Activated T-cell treated with anti-CD3 and anti-CD28 coated beads, Interleukin-2, amount 50 U/mL, for 1 hour (primary cell): Measurements from ENCODE around the gene RSRP1.
A peak's percentile ranks its signal among the peaks of the same experiment; 100 is the strongest.

Experiments
- DNase-seq: peaks from one replicate; pipeline ENCODE4 v3.0.0-alpha.2; 2020

The RSRP1 gene

DNA sequence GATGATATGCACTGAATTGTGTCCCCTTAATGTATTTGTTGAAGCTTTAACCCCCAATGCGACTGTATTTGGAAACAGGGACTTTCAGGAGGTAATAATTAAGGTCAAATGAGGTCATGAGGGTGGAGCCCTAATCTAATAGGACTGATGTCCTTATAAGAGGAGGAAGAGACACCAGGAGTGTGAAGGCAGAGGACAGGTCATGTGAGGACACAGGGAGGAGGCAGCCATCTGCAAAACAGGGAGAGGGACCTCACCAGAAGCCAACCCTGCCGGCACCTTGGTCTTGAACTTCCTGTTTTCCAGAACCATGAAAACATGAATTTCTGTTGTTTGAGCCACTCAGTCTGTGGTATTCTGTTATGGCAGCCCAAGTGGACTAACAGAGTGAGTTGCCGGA, 30.2 kb downstream of the RSRP1 start:
- DNase-seq: no peak

DNA sequence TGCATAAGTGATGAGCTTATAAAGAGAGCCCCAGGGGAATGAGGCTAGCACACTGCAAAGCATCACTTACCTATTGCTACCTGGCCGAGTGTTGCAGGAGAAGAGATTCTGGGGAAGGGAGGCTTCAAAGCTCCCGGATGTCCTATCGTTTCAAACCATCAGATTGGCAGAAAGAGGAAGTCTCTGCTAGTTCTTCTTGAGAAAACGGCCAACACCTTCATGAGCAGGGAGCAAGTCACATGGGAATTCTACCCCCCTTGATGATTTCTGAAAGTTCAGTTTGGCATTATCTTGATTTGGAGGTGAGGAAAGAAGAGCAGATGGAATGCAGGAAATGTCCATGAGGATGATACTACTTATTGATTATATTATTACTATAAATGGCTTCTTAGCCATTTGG, 31.1 kb downstream of the RSRP1 start:
- DNase-seq: no peak

DNA sequence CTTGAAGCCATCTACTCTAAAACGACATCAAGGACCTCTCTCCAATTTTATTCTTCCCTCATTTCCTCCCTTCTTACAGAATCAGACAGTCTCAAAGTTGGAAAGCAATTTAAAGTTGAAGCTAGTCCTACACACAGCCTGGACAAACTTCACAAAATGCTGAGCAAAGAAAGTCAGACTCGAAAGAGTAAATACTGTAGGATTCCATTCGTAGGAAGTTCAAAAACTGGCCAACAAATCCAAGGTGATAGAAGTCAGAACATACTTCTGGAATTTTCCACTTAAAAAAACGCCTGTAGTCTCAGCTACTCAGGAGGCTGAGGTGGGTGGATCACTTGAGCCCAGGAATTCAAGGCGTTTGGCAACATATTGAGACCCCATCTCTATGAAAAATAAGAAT, 34.5 kb downstream of the RSRP1 start:
- no peak for DNase-seq

DNA sequence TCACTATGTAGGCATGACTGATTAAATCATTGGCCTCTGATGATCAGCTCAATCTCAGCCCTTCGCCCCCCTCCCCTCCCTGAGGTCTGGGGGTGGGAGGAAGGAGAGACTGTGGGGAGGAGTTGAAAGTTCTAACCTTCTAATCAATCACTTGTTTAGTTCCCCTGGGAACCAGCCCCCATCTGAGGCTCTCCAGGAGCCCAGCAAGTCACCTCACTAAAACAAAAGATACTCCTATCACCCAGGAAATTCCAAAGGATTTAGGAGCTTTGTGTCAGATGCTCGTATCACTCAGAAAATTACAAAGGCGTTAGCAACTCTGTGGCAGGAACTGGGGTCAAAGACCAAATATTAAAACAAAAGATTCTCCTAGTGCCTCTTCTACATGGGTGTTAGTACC, 36.5 kb downstream of the RSRP1 start:
- no peak for DNase-seq

DNA sequence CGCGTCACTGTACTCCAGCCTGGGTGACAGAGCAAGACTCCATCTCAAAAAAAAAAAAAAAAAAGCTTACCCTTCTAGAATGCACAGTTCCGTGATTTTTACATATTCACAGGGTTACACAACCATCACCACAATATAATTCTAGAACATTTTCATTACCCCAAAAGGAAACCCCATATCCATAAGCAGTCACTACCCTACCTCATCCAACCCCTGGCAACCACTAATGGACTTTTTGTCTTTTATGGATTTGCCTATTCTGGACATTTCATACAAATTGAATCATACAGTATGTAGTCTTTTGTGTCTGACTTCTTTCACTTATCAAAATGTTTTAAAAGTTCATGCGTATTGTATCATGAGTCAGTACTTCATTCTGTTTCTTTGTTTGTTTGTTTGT, 37.7 kb downstream of the RSRP1 start:
- no peak for DNase-seq

DNA sequence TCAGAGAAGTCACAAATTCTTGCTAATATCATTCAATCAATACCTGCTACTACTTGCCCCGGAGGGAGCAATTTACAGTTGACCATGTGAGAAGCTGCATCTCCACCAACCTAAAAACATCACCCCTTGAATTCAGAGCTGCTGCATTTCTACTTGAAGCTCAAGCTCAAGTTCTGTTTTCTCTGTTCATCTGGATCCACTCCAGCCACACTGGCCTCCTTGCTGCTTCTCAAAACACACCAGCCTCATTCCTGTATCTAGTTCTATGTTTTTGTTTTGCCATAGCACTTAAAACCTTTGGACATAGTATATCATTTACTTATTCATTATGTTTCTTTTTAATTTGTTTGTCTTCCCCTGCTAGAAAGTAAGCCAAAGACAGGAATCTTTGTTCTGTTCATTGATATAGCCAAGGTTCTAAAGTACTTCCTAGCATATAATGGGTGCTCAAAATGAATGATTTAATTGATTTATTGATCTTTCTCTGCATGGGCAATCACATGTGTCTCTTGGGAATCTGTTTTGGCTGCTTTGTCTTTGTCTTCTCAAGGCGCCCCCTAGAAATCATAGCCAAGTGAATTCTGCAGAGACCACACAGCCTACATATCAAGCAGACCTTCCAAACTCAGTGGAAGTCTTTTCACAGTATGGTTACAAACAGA, 38.6 kb downstream of the RSRP1 start:
- DNase-seq: no peak

DNA sequence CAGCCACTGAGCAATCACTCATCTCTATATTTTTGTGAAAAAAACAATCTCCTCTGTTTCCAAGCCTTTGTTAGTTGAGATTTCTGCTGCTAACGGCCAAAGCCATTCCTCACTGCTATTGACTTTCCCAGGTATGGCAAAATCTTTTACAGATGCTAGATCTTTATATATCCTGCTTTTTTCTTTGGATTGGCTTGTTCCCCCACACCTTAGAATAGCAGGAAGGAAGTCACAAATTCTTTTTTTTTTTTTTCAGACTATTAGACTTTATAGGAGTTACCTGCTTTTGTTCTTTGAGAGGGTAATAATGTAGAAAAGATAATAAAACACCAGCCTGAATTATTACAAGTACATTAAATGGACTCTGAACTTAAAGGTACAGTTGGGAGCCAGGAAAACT, 39.2 kb downstream of the RSRP1 start:
- DNase-seq: no peak

DNA sequence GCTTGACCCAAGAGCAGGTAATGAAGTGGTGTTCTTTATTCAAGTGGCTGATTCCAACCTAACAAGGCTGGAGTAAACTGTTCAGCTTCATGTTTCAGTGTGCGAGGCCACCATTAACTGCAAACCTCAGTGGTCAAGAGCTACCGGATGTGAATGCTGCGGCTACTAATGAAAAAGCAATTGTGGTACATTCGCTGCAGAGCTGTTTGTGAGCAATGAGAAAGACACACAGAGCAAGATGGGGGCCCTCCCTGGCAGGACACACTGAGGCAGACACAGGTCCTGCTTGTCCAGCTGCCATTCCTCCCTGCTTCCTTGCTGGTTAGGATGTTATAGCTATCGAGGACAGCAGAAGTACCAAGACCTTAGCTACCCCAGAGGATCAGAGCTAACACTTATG, 41.1 kb downstream of the RSRP1 start:
- no peak for DNase-seq

DNA sequence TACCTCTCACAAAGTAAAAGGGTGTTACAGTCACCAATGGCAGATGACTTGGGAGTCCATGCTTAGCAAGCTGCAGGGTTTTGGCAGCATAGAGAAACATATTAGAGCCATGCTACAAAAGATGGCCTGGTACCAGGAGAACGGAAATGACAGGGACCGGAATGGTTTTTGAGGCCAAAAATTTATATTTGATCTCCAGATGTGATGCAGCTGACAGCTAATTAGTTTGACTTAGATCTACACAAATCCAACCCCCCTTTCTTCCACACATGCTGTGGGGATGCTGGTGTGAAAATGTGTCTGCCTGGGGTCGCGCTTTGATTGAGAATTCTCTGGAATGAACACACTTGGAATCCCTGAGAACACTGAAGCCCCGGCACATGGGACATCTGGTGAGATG, 41.5 kb downstream of the RSRP1 start:
- no peak for DNase-seq

DNA sequence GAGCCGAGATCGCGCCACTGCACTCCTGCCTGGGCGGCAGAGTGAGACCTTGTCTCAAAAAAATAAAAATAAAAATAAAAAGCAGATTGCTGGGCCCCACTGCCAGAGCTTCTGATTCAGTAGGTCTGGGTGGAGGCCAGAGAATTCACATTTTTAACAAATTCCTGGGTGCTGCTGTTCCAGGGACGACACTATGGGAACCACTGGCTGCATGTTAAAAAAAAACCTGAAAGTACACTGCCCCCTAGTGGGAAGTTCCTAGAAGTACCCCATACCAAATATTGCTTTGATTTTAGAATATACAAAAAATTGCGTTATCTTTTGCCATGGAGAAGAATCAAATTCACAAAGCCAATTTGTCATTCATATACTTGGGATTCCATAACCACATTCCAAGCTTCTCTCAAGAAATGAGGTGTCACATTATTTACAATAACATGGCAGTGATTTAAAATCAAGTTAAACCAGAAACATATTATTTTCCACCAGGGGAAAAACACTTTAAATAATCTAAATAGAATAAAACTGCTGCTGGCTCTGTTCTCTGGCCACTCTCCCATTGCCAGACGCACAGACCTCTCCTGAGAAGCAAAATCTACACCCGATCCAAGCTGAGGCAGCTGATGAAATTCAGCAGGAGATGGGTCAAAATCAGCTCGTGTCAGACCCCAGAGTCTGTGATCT, 42.3 kb downstream of the RSRP1 start:
- peak; percentile 22 for DNase-seq

DNA sequence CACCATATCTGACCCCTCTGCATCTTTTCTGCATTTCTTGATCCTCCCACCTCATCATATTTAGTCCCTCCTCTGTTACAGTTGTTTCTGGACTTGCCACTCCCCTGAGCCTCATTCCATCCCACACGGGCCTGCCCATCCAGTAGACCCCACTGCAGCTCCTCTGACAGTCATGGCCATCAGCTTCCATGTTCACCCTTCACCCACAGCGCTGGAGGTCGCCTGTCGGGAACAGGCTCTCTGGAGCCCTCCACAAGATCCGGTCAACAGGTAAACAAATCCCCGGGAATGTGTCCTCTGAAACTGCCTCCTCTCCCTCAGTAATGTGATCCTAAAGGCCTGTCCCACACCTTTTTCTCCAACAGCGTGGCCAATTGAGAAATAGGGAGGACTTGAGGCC, 46.2 kb downstream of the RSRP1 start:
- no peak for DNase-seq

DNA sequence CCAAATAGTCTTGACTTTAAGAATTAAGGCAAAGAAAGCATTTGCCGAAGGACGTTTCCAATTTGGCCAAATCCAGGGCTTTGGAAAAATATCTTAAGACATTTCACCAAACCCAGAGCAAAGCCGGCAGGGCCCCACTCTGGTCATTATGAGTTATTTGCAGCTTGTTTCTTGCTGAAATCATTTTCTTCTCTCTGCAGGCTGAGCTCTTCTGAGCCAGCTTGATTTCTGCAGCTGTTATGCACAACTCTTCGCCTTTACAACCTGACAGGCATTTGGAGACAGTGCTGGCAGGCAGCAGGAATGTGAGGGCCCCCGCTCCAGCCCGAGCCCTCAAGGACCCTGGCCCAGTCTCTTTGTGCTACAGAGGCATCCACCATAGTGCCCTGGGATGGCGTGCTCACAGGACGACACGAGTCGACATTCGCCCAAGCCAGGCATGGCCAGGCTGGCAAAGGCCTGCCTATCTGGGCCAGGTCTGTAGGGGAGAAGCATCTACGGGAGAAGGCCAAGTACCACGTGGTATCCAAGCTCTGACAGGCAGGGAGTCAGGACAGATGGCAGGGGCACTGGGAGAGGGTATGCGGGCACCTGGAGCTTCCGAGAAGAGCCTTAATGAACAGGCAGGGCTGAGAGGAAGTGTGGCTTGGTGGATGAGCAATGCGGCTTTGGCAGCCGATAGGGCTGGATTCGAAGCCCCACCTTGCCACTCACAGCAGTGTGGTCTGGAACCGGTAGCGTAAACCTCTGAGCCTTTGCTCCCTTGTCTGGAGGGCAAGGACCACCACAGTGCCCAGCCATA, 47.2 kb downstream of the RSRP1 start:
- no peak for DNase-seq

DNA sequence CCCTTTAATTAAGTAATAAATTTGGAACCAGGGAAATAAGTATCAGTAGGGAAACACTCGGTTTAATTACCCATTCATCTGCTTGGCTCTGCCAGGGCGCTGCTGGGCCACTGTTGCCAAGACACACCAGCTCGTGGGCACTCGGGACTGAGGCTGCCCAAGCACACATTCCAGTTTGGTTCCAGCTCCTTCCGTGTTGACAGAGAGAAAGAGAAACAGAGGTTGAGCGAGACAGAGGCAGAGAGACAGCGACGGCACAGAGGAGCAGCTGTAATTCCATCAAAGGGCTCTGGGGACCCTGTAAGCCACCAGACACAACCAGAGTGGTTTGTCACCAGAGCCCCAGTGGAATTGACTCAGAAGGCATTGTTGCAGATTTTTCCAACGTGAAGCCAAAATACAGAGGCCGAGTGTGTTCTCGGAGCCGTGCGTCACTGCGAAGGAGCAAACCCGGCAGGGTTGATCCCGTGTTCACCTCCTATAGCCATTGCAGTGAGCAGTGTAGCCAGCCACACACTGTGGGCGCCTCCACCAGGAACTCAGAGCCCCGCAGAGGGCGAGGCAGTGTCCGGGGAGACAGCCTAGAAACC, 48.5 kb downstream of the RSRP1 start:
- peak; percentile 23 for DNase-seq

DNA sequence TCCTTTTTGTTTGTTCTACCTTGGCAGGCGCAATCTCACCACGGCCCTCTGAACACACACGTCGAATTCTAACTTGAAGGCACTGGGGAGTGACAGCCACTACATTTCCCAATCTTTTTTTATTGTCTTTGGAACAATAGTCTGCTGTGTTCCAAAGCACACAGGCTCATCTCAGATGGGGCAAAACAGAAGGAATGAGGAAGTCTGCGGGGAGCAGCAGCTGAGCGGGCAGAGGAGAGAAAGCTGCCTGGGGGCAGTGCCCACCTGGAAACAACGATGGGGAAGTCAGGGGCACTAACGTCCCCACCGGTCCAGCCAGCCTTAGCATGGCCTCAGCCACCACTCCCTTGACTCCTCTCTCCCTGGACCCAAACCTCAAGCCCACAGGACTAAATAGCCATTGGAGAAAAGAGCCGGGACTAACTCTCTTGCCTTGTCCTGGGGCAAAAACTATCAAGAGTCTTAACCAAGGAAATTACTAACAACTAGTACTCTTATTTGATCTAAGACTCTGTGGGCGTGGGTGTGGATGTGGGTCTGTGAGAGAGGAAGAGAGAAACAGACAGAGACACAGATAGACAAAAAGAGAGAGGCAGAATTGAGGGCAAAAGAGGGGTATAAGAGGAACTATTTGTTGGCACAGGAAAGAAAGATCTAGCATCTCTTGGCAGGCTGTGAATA, 49.1 kb downstream of the RSRP1 start:
- no peak for DNase-seq

DNA sequence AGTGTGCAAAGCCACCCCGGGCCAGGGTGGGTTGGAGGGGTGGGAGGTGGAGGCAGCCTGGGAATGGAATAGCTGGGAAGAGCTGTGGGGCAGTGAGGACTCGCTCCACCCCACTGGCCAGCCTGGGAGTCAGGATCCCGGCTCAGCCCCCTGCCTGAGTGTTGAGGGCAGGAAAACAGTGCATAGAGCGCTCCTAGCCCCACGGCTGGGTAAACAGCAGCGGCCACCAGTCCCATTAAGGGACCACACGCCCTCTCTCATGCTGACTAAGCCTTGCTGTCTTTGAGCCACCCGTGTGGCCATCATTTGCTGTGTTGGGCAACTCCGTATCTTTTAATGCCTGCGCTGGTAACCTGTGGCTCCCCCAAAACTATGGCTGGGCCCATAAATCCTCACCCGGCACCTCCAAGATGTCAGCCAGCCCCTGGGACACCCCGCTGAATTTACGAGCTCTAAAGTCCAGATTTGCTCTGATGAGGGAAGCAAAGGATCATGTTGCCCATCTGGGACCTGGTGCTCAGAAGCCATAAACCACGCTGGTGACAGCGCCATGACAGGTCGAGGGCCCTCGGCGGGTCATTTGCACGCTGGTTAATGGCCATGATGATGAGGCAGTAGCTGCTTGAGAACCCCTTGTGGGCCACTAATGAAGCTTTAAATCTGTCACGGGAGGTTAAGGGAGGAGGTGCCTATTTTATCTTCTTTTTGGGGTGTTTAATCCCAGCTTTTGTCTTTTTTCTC, 49.8 kb downstream of the RSRP1 start:
- no peak for DNase-seq

DNA sequence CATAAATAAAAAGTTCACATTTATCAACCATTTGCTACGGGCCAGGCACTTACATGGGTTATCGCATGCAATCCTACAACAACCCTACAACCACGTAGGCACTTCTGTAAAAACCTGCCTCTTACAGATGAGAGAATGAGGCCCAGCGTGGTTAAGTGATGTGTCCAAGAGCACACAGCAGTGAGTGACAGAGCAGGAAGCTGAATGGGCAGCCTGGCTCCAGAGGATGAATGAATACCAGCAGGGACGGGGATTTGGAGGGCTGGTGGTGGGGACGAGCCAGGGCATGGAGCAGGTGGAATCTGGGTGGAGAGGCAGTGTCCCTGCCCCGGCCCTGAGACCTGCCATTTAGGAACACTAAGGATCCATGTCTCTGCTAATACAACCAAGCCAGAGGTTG, 50.4 kb downstream of the RSRP1 start:
- no peak for DNase-seq

DNA sequence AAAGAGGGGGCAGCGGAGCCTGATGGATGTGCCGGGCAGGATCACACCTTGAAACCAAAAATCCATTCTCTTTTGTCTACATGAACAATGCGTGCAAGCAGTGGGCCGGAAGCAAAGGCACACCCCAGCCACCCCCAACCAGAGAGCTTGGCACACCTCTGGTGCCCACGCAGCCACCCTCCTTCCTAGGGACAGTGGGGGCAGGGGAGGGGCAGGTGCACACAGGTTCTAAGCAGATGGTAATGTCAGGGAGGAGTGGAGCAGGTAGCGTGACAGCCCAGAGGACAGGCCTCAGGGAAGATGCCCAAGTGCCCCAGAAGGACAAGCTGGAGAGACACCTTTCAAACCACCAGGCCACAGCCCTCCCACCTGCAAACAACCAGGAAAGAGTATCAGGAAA, 51.4 kb downstream of the RSRP1 start:
- DNase-seq: no peak

DNA sequence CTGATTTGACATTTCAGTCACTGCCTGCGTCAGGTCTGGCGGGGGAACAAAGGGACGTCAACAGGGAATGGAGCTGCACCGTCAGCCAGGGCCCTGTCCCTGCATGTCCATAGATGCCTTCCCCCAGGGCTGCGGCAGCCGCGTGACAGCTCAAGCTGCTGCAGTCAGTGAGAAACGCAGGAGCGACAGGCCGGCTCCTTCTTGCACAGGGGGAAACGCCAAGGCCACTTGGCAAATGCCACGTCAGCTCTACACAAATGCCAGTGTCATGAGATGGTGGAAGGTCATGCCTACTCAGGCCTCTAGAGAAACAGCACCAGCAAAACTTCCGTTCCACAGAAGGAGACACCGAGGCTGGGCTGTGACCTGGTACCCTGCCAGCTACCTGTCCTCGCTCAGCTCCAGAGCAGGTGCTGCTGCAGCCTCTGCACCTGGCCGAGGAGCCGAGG, 52.7 kb downstream of the RSRP1 start:
- no peak for DNase-seq

DNA sequence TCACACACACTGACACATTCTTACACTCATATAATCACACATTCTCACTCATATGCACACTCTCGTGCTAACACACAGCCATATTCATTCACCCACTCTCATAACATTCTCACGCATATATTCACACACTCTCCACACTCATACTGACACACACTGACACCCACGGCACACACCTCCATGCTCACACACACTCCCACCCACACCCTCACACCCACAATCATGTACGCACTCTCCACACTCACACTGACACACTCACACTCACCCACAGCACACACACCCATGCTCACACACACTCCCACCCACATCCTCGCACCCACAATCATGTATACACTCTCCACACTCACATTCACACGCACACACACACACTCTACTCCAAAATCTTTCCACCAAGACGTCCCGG, 53.2 kb downstream of the RSRP1 start:
- no peak for DNase-seq

DNA sequence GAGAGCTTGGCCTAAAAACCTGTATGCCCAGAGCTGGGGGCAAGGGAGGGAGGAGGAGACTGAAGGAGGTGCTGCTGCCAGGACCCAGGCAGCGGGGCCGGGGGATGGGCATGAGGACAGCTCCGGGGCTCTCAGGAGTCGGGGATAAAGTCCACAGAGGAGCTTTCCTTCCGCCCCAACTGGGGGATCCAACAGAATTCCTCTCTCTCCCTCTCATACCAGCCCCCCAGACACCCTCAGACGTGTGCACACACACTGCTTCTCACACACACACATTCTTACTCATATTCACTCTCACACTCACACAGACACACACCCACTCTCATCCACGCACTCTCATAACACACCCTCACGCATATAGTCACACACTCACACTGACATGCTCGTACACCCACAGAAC, 54.0 kb downstream of the RSRP1 start:
- DNase-seq: no peak
